NCI-H146 (cell line): ENCODE measurements around the gene NRGN.
A peak's percentile ranks its signal among the peaks of the same experiment; 100 is the strongest.

Experiments
- DNase-seq: peaks from one replicate; lab custom pipeline; 2025; lab: John Stamatoyannopoulos, UW

The NRGN gene

DNA sequence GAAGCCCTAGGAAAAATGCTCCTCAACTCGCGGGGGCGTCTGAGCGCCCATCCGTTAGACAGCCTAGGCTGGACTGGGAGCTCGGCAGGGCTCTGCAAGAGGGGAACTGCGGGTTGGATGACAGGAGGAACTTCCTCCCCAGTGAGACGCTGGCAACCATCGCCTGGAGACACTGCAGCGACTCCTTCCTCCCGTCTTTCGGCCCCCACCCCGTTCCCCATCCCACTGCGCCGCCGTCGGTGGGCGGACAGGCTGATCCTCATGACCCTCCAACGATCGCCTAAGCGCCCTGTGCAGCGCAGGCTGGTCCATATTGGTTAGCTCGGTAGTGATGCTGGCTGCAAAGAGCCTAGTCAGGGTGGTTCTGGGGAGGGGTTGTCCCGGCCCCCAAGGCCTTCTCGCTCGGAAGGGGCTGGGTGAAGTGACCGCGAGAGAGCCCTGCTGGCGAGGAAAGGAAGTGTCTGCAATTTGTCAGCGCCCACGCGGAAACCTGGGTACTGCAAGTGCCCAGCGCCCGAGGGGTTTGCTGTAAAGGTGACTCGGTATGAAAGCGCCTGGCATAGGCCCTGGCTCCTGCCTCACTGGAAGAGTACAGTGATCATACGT, 638 bp downstream of the NRGN start:
- peak; percentile 20 for DNase-seq

DNA sequence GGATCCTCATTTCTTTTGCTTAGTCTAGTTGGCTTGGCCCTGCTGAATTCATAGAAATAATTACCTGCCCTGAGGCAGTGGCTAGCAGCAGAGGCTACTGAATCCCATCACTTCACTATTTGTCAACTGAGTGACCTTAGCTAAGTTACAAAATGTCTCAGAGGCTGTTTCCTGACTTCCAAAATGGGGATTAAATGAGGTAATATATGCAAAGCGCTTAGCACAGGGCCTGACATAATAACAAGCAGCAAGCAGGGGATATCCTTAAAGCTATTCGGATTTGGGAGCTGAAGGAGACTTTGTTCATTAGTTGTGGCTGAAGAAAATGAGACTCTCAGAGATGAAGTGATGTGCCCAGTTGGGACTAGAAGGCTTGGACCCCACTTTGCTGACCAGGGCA, 2.8 kb downstream of the NRGN start:
- no peak for DNase-seq

DNA sequence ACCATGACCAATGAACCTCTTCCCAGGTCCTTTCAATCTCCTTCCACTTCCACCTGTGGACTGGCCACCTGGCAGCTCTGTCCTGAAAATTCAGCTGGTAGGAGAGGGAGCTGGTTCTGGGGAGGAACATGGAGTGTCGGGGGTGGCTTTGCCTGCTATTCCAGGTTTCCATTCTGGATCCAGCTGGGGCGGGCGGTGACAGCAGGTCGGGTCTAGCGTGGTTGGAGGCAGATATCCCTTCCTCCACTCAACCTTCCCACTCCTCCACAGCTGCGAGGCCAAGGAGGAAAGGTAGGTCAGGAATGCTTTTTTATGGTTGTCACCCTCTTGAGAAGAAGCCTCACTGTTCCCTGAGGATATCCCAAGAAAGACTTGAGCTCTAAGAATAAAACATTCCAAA, 3.3 kb downstream of the NRGN start:
- no peak for DNase-seq

DNA sequence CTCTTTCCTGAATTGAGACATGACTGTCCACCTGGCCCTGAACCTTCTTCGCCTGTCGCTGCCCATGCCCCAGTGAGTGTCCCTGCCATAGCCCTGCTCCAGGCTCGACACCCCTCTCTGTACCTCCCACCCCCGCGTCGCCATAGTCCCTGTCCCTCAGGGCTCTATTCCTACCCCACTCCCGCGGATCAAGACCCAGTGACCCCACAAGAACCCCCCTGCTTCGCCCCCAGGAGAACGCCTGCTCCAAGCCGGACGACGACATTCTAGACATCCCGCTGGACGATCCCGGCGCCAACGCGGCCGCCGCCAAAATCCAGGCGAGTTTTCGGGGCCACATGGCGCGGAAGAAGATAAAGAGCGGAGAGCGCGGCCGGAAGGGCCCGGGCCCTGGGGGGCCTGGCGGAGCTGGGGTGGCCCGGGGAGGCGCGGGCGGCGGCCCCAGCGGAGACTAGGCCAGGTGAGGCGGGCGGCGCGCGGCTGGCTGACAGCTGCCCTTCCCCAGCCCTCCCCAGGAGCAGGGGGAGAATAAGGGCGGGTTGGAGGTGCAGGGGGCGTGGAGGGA, 5.6 kb downstream of the NRGN start:
- DNase-seq: no peak

DNA sequence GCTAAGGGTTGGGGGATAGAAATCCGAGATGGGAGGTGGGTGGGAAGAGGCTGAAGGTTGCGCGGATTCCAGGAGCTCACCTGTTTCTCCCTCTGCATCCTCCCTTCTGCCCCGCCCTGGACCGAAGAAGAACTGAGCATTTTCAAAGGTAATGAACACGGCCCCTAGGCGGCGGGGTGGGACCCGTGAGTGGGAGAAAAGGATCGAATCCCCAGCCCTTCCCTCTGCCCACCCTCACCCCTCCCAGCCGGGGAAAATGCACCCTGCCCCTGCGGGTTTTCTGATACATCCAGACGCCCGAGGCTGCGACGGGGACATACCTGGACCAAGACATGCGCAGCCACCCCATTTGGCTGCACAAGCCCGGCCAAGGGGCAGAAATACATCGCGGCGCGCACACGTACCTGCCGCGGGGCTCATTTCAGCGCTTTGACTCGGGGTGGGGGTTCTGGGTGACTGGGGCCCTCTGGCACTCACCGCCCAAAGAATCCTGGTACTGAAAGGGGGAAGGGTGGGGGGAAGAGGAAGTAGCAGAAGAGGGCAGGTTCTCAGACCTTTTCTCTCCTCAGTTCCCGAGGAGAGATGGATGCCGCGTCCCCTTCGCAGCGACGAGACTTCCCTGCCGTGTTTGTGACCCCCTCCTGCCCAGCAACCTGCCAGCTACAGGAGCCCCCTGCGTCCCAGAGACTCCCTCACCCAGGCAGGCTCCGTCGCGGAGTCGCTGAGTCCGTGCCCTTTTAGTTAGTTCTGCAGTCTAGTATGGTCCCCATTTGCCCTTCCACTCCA, 6.3 kb downstream of the NRGN start:
- peak; percentile 44 for DNase-seq

DNA sequence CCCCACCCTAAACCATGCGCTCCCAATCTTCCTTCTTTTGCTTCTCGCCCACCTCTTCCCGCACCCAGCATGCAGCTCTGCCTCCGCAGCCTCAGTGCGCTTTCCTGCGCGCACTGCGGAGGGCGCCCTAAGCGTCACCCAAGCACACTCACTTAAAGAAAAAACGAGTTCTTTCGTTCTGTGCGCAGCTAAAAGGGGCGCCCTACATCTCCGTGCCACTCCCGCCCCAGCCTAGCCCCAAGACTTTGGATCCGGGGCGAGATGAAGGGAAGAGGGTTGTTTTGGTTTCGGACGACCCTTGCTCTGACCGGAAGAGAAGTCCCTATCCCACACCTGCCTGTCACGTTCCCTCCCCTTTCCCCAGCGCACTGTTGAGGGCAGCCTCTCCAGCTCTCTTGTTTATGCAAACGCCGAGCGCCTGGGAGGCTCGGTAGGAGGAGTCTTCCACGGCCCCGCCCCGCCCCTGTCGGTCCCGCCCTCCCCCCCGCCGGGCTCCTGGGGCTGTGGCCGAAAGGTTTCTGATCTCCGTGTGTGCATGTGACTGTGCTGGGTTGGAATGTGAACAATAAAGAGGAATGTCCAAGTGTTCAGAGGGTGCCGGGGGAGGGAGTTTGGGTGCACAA, 7.0 kb downstream of the NRGN start:
- peak; percentile 69 for DNase-seq

DNA sequence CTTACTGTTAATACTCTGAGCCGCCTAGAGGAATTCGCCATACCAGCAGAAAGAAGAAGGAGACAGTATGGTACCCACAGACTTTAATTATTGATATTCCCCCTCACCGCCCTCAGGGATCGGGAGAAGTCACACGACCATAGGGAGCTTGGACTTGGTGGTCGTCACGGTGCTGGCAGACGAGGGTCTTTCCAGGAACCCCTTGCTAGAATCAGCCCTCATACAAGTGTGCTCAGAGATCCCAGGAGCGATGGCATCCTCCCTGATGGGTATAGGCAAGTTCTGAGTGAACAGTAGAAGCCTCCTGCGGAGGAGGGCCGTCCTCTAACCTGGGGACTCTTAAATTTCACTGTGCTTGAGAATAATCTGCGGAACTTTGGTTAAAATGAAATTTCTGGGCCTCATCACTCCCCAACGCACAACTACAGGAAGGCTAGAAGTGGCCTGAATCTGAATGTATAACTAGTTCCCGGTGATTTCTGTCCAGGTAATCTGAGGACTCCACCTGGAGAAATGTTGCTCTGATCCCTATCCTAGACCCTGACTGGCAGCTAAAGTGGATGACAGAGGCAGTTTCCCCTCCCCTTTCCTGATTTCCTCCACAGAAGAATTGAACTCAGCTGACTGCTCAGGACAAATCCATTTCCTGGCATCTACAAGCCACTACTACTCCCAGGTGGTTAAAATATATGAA, 7.8 kb downstream of the NRGN start:
- DNase-seq: no peak

DNA sequence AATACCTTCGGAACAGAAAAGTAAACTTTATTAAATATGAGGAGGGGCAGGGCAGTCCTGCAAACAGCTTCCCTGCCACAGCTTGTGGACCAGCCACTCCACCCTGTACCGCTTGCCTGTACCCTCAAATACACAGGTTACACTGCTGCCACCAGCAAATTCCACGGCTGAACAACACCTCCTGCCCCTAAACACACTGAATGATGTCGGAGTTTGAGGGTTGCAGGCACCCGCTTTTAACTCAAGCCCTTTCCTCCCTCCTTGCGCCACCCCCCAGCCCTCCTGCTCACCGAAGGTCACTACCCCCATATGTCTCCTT, 8.3 kb downstream of the NRGN start:
- no peak for DNase-seq

DNA sequence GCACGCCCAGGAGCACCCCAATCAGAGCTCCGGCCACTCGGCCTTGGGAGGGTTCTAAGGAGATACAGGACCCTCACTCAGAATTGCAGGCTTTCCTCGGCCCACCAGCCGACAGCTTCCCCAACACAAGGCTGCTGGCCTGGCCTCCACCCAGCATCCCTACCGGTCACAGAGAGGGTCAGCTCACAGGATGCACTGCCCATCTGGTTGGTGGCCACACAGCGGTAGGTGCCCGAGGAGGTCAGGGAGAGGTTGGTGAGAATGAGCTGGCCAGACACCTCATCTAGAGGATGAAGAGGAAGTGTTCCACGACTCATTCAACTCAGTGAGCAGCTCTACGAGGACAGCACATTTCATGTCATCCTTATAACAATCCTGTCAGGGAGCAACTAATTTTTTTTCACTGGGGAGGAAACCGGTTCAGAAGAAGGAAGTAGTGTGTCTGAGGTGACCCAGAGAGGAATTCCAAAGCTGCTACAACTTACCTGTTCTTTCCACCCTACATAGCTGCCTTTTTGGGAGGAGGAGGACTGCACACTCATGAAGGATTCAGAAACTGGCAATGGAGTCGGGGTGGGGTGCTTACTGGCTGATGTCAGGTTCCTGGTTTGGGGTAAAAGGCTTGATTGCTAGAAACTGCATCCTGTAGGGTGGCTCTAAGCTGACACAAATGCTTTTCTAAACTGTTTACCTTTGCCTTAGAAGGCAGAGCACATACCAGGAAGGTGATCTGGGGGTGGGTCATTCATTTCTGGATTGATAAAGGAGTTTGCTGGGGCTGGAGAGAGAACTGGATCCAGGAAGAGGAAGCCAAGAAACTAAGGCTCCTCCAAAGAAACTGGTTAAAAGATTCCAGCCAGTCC, 9.0 kb downstream of the NRGN start:
- no peak for DNase-seq

DNA sequence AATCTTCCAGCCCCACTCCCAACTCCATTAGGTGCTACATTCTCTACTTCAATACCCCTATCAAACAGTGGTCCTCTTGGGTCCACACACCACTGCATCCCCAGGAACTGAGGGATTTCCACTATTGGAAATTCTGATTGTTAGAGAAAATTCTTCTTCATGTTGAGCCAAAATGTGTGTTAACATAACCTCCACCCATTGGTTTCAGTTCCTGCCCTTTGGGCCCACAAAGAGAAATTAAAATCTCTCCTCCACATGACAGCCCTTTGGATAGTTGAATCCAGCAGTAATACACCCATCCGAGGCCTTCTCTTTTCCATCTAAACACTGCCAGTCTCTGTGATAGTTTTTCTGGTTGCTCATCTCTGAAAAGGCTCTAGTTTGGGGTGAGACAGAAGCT, 10.2 kb downstream of the NRGN start:
- no peak for DNase-seq

DNA sequence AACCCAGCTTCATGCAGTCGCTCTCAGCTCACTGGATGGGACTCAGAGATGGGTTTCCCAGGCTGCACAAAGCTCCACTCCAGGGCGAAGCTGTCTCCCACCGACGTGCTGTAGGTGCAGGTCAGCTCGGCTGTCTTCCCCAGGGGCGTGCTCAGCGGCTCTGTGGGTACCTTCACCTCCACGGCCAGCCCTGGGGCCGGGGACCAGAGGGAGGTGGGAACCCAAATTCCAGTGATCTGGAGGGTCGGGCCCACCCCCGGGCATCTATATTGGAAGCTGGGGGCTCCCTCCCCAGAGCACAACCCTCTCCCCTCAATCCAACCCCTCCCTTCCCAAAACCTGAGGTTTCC, 11.6 kb downstream of the NRGN start:
- no peak for DNase-seq

DNA sequence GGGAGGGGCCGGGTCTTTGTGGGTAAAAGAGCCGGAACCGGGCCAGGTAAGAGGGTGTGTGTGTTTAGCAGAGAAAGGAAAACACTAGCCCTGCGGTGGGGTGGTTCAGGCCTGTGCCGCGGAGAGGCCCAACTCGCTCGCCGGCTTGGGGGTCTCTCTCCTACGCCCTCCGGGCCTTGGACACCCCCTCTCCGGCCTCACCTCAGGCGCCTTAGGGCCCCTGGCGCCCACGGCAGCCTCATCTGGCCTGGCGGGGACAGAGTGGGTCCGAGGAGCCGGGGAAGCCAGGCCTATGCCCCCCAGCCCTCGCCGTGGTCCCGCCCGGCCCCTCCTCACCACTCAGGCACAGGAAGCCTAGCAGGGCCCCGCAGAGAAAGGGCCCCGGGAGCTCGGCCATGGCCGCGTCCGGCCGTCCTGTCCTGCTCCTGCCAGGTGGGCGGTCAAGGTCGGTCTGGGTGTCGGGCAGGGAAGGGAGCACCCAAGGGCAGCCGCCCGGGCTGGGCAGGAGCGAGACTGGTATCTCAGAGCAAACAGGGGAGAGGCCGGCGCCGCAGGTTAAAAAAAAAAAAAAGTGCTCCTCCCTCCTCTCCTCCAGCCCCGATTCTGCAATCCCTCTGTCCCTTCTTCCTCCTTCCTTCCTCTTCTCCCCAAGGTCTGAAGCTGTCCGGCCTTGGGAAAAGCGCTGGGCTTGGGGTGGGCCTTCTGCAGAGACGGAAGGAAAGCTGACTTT, 12.2 kb downstream of the NRGN start, which contains the start of gene VSIG2:
Gene VSIG2, minus strand, starts transcription at position 515 of the 730 bp plus-strand sequence. Its CDS starts 118 bp downstream, at position 397.
- no peak for DNase-seq

DNA sequence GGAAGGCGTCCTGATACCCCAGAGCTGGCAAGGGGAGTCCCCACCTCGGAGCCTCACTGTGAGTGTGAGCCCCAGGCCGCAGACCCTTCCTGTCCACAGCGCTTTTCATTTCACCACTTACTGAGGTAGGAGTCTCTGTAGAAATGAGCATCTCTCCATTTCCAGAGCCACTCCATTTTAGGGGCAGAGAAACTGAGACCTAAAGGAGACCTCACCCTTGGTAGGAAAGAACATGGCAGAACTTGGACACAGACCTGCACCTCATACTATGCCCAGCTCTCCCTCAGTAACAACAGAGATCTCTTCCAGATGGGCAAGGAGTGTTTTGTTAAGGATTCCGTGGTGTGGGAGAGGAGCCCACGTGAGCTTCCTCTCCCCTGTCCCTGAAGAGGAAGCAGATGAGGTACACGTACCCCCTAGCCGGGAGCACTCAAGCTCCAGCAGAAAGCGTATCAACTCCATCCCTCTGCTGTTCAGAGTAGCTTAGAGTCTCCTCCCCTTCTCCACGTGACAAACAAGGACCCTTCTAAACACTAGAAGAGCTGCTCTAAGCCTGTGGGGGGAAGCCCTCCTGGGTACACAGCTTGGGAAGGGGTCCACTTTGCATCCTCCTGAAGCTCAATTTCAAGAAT, 12.8 kb downstream of the NRGN start:
- no peak for DNase-seq

DNA sequence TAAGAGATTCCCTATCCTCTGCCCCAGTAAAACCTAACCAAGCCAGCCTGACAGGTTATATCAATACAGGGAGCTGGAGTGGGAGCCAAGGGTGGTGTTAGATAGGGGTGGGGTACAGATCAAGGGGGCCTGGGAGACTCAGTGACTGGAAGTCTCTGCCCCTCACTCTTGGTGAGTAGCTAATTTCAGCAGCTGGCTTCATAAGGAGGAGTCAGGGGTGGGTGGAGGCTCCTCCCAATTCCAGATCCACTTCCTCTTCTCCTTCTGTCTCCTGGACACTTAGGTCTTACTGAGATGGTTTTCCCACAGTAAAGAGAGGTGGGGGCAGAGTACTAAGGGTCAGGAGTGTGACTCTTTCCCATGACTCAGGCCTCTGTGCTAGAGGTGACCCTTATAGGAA, 13.5 kb downstream of the NRGN start:
- no peak for DNase-seq

DNA sequence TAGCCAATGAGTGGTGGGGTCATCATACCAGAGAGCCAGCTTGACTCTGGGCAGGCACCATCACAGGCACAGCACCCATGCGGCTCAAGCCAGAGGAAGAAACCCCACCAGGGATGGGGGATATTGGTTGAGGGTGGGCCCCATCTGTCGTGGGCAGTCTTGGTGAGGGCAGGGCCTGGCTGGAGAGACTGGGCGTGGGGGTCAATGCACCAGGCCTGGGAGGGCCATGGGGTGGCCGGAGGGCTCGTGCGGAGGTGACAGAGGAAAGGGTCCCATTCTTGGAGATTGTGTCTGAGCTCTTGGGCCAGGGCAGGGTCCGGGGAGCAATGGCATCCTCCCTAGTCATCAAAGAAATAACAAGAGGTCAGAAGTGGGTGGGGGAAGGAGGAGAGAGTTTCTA, 13.9 kb downstream of the NRGN start:
- DNase-seq: no peak

DNA sequence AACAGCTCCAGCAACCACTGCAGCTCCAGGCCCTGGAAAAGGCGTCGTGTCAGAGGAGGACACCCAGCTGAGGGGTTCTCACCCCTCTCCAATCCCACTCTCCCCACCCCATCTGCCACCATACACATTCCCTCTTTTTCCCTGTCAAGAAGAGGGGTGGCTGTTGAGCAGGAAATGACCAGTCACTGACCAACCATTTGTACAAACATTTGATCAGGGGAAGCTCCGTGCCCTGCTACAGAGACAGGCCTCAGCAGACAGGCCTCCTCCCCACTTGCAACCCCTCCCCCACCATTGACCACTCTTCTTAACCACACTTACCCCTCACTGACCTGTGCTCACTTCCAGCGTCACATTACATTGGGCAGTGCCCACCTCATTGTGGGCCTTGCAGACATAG, 14.6 kb downstream of the NRGN start:
- DNase-seq: no peak

DNA sequence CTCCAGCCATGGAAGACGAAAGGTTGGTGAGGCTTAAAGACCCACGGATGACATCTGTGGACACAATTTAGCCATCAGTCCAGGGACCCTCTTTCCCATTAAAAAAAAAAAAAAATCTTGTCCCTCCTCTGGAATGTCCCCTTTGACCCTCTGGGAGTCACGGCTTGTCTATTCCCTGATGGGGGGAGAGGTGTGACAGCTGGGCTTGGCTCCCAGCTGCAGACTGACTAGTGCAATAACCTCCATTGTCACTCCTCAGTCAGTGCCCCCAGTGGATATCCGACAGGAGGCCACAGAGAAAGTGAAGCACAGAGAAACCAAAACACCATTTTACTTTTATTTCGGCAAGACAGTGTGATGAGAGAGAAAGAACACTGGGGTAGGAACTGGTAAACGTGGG, 15.0 kb downstream of the NRGN start:
- no peak for DNase-seq

DNA sequence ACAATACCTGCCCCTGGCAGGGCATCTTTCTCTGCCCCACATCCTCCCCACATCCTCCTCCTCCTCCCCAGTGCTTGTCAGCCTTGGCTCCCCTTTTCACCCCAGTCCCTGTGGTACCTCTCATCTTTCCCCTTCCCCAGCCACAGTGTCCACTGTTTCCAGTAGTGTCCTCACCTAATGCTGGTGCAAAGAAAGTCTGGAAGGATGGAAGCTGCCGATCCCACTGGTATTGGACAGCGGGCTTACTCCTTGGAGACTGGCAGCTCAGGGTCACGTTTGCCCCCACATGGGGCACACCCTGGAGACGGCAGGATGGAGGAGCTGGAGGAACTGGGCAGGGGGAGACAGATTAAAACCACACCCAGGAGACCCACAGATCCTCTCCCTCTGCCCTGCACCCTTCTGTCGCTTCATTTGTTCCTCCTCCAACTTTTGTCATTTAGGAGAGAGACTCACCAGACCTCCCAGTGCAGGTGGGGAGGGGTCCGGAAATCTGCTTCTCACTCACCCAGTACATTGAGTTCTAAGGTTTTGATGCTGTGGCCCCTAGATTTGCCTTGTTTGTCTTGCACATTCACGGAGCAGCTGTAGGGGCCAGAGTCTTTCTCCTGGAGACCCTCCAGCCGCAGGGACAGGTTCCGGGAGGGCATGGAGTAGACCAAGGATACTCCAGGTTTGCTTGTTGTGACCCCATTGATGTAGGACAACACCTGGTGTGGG, 16.5 kb downstream of the NRGN start:
- no peak for DNase-seq

DNA sequence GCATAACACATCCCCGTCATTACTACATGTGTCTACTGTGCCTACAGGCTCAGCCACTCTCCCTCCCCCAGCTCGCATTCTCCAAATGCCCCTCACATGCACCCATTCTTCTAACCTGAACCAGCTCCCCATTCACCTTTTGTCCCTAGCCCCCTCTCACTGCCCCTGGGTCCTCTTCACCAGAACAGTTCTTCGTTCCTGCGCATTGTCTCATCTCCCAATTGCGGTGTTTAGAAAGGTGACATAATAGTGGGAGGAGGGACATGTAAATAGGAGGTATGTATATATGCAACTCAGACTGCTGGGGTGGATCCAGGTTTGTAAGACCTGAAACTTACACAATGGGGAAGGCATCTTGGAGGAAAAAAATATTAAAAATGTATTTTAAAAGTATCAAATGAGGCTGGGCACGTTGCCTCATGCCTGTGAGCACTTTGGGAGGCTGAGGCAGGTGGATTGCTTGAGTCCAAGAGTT, 17.0 kb downstream of the NRGN start:
- no peak for DNase-seq

DNA sequence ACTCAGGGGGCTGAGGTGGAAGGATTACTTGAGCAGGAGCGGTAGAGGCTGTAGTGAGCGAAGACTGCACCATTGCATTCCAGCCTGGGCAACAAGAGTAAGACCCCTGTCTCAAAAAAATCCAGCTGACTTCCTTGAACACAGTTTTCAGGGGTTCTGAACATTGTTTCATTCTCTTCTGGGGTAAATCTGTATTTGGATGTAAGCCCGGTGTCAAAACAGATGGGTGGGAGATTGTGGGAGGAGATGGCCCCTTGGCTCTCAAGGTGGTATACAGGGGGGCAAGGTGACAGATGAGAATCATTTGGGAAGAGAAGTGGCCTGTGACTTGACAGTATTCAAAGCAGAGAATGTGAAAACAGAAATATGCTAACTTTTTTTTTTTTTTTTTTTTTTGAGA, 17.6 kb downstream of the NRGN start:
- no peak for DNase-seq
